ENCODE data around the gene PLXNA2.

DNA sequence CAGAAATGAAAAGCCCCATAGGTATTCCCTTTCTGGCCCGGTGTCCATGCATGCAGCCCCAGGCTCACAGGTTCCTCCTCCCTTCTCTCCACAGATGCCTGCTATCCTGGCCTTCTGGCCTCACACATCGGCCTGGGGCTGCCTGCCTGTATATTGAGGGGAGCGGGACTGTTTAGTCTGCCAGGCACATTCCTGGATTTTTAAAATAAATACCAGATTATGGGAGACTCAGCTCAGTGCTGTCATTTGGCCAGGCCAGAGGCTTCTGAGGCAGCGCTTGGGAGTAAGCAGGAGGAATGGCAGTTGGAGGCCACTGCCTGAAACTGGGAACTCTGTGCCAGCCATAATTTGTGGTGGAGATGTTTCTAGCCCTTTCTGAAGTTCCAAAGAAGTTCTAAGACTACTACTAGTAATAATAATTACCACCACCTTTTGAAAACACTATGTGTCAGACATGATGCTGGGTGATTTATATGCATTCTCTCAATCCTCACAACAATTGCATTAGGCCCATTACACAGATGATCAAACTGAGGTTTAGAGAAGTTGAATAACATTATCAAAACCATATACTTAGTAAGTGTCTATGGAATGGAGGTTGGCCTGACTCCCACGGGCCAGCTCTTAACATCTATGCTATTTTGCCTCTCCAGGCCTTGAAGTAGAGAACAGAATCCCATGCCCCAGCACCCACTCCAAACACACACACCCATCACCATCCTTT, 107.6 kb downstream of the PLXNA2 start:
- TF ChIP-seq EZH2 (IDR thresholded peaks at IDR 0.05) (no peak), REST (IDR thresholded peaks at IDR 0.05; ENCODE audit: low read depth) (no peak), RAD21 (IDR thresholded peaks at IDR 0.05; ENCODE audit: low read depth) (no peak), SP1 (IDR thresholded peaks at IDR 0.05; ENCODE audit: low read depth) (no peak), ZFX (IDR thresholded peaks at IDR 0.05) (no peak), FOSL1 (IDR thresholded peaks at IDR 0.05; ENCODE audit: low read depth) (no peak), POLR2A (IDR thresholded peaks at IDR 0.05; ENCODE audit: borderline replicate concordance, extremely low read depth, insufficient read depth, insufficient read length) (no peak), POLR2AphosphoS5 (IDR thresholded peaks at IDR 0.05; ENCODE audit: low read depth, low read length) (no peak), TCF7L2 (IDR thresholded peaks at IDR 0.05; ENCODE audit: borderline replicate concordance, extremely low read depth, insufficient read depth, insufficient read length) (no peak), YY1 (IDR thresholded peaks at IDR 0.05; ENCODE audit: extremely low read depth, insufficient replicate concordance, low read depth, low read length) (no peak), MAX (IDR thresholded peaks at IDR 0.05) (no peak), SIN3A (IDR thresholded peaks at IDR 0.05; ENCODE audit: low read depth) (no peak)
- TF ChIP-seq, protein P1, sequence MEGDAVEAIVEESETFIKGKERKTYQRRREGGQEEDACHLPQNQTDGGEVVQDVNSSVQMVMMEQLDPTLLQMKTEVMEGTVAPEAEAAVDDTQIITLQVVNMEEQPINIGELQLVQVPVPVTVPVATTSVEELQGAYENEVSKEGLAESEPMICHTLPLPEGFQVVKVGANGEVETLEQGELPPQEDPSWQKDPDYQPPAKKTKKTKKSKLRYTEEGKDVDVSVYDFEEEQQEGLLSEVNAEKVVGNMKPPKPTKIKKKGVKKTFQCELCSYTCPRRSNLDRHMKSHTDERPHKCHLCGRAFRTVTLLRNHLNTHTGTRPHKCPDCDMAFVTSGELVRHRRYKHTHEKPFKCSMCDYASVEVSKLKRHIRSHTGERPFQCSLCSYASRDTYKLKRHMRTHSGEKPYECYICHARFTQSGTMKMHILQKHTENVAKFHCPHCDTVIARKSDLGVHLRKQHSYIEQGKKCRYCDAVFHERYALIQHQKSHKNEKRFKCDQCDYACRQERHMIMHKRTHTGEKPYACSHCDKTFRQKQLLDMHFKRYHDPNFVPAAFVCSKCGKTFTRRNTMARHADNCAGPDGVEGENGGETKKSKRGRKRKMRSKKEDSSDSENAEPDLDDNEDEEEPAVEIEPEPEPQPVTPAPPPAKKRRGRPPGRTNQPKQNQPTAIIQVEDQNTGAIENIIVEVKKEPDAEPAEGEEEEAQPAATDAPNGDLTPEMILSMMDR (IDR thresholded peaks at IDR 0.05 in 2 of 3, conservative IDR thresholded peaks at IDR 0.05 in 1 of 3; ENCODE audit: borderline replicate concordance in 1 of 3, insufficient read depth in 1 of 3, low read depth in 2 of 3, low read length in 2 of 3) = no peak
- TF ChIP-seq, protein P2, sequence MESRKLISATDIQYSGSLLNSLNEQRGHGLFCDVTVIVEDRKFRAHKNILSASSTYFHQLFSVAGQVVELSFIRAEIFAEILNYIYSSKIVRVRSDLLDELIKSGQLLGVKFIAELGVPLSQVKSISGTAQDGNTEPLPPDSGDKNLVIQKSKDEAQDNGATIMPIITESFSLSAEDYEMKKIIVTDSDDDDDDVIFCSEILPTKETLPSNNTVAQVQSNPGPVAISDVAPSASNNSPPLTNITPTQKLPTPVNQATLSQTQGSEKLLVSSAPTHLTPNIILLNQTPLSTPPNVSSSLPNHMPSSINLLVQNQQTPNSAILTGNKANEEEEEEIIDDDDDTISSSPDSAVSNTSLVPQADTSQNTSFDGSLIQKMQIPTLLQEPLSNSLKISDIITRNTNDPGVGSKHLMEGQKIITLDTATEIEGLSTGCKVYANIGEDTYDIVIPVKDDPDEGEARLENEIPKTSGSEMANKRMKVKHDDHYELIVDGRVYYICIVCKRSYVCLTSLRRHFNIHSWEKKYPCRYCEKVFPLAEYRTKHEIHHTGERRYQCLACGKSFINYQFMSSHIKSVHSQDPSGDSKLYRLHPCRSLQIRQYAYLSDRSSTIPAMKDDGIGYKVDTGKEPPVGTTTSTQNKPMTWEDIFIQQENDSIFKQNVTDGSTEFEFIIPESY (IDR thresholded peaks at IDR 0.05; ENCODE audit: extremely low read depth, insufficient replicate concordance, low read length) = no peak

Measured in HCT116 (cell line).